Progenitor cell of endocrine pancreas (in vitro differentiated cells): ENCODE measurements around the gene SLC25A34. TPM values are rescaled to one million over a fixed set of nuclear protein-coding genes. Genes with fewer than 3 reads are reported as not detected.
"Not testable (repeated sequence)": the region's sequence is repeated elsewhere in the genome, so short reads cannot be mapped to it uniquely, and the experiment has no call there.

Experiments
- DNase-seq: peaks from one replicate; pipeline ENCODE4 v3.0.0; 2021; ENCODE audit warnings: low spot score; ENCODE audit not compliant: unreplicated experiment
- H3K27ac Mint-ChIP-seq: 2 replicates; pipeline ENCODE4 v1.8.0; 2021; ENCODE audit warnings: mild to moderate bottlenecking, moderate library complexity, mixed read lengths
- H3K27me3 Mint-ChIP-seq: 2 replicates; pipeline ENCODE4 v1.8.0; 2021; ENCODE audit warnings: mixed read lengths
- H3K36me3 Mint-ChIP-seq: 2 replicates; pipeline ENCODE4 v1.8.0; 2022; ENCODE audit warnings: mixed read lengths; ENCODE audit not compliant: insufficient read depth
- H3K4me1 Mint-ChIP-seq: 2 replicates; pipeline ENCODE4 v1.8.0; 2021; ENCODE audit warnings: low read depth, mixed read lengths
- H3K4me3 Mint-ChIP-seq: 2 replicates; pipeline ENCODE4 v1.8.0; 2021; ENCODE audit warnings: low read depth, mild to moderate bottlenecking, moderate library complexity, mixed read lengths
- H3K9me3 Mint-ChIP-seq: 2 replicates; pipeline ENCODE4 v1.8.0; 2021; ENCODE audit warnings: low read depth, mixed read lengths
- CTCF ChIP-seq: fragments of 200-600 bp; sonication (generic); IDR thresholded peaks from one replicate; pipeline ENCODE4 v1.5.0; 2021; ENCODE audit warnings: antibody characterized with exemption, mild to moderate bottlenecking; ENCODE audit not compliant: unreplicated experiment
- total RNA-seq: library from RNA; stranded (reverse); gene quantifications from 2 replicates; pipeline ENCODE4 v1.2.1, GENCODE V29; 2021

Gene SLC25A34
- total RNA-seq, 1 donor from 2014 or later: 6.0 TPM

- Mint-ChIP-seq H3K9me3 (no peaks in the 10 kb centered on the region), H3K27ac (no peak overlapping the region), H3K4me3 (no peak overlapping the region), H3K36me3 (peaks cover 5% of the 10 kb centered on the region), H3K4me1 (peaks cover 1% of the 10 kb centered on the region), H3K27me3 (no peaks in the 10 kb centered on the region)
- DNase-seq: no peak
- no peak for TF ChIP-seq CTCF
Measured at GRCh38 chr1:15693371-15693770, 42.7 kb upstream of the SLC25A34 start.

- Mint-ChIP-seq H3K9me3 (no peaks in the 10 kb centered on the region), H3K36me3 (peaks cover 4% of the 10 kb centered on the region), H3K4me1 (no peaks in the 10 kb centered on the region), H3K27me3 (no peaks in the 10 kb centered on the region), H3K27ac (peak overlapping the region; percentile 84), H3K4me3 (no peak overlapping the region)
- no peak for TF ChIP-seq CTCF
- DNase-seq: no peak
Measured at GRCh38 chr1:15696956-15697521, 39.0 kb upstream of the SLC25A34 start.

- TF ChIP-seq CTCF: no peak
- no peak overlapping the region for H3K4me3 Mint-ChIP-seq
- peaks cover 4% of the 10 kb centered on the region for H3K36me3 Mint-ChIP-seq
- H3K4me1 Mint-ChIP-seq: peaks cover 3% of the 10 kb centered on the region
- H3K27me3 Mint-ChIP-seq: no peaks in the 10 kb centered on the region
- no peaks in the 10 kb centered on the region for H3K9me3 Mint-ChIP-seq
- DNase-seq: no peak
- no peak overlapping the region for H3K27ac Mint-ChIP-seq
Measured at GRCh38 chr1:15698201-15698600, 37.9 kb upstream of the SLC25A34 start.

- not testable (repeated sequence) for H3K9me3 Mint-ChIP-seq, H3K36me3 Mint-ChIP-seq, H3K4me1 Mint-ChIP-seq, H3K27ac Mint-ChIP-seq, H3K27me3 Mint-ChIP-seq, DNase-seq, H3K4me3 Mint-ChIP-seq
Measured at GRCh38 chr1:15699321-15699720, 36.7 kb upstream of the SLC25A34 start.

GRCh38 chr1:15700508-15700907 lies 35.5 kb upstream of the SLC25A34 start:
- peak overlapping the region; percentile 41 for H3K27ac Mint-ChIP-seq
- TF ChIP-seq CTCF: no peak
- H3K4me3 Mint-ChIP-seq: no peak overlapping the region
- peaks cover 6% of the 10 kb centered on the region for H3K36me3 Mint-ChIP-seq
- H3K27me3 Mint-ChIP-seq: no peaks in the 10 kb centered on the region
- no peaks in the 10 kb centered on the region for H3K9me3 Mint-ChIP-seq
- DNase-seq: no peak
- H3K4me1 Mint-ChIP-seq: peaks cover 6% of the 10 kb centered on the region

- no peaks in the 10 kb centered on the region for H3K27me3 Mint-ChIP-seq
- H3K4me1 Mint-ChIP-seq: peaks cover 8% of the 10 kb centered on the region
- no peak for TF ChIP-seq CTCF
- no peak for DNase-seq
- no peak overlapping the region for H3K4me3 Mint-ChIP-seq
- H3K36me3 Mint-ChIP-seq: peaks cover 9% of the 10 kb centered on the region
- H3K27ac Mint-ChIP-seq: peak overlapping the region; percentile 38
- H3K9me3 Mint-ChIP-seq: no peaks in the 10 kb centered on the region
Measured at GRCh38 chr1:15701784-15702183, 34.3 kb upstream of the SLC25A34 start.
